ENCODE data around the gene MRPL43. TPM values are rescaled to one million over a fixed set of nuclear protein-coding genes. Genes with fewer than 3 reads are reported as not detected.

The MRPL43 gene
- total and polyA plus RNA-seq, 10 of the 15 experiments (the other 5 are each of a cell fraction or from before 2014, with no cell fraction given): 16.6 to 108 (median 65.1) TPM

DNA sequence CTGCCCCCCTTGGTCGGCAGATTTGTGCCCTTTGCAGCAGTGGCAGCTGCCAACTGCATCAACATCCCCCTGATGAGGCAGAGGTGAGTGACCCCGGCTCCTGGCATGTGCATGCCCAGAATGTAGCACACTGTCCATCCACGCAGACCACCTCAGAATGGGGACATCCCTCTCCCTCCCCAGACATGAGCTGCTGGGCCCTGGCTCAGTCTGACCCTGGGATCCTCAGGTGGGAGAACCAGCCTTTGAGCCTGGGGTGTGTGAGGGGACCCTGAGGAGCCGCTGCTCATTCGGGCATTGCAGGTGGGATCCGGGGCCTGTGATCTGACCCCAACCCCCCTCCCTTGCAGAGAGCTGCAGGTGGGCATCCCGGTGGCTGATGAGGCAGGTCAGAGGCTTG is 49.4 kb upstream of the MRPL43 start:
- ChIA-PET CTCF (interaction anchor here (1.7 kb wide), 1 partner anchor 20 kb away, joined by 3 read pairs; no protein-coding TSS in a partner anchor), POLR2A (interaction anchor here (0.5 kb wide), 1 partner anchor 24 kb away, joined by 3 read pairs; no protein-coding TSS in a partner anchor), SMC1A (ENCODE audit: uncharacterized antibody, unreplicated experiment) (no interaction called here), RAD21 (ENCODE audit: unreplicated experiment) (no interaction called here)
- 41% methylated on average over 7 of the region's 7 CpGs for WGBS (ENCODE audit: insufficient coverage, insufficient replicate concordance, low lambda C conversion rate, missing lambda C conversion rate)
- DNase-seq (ENCODE audit: low read depth, low spot score) (no peak), FAIRE-seq (no peak), ATAC-seq (no peak)
- H3K4me2 ChIP-seq (ENCODE audit: control insufficient read depth, insufficient read depth): no peak overlapping the region
- no peaks in the 10 kb centered on the region for H3K9me3 ChIP-seq (replicated peaks; ENCODE audit: control insufficient read depth, insufficient read depth, low read length)
- intact Hi-C loops (cut with micrococcal nuclease; ENCODE audit: unreplicated experiment) (no loop called here), in situ Hi-C loops (cut with MboI) (loop anchor here (5.0 kb wide), 1 partner anchor 106 kb away; no protein-coding TSS in a partner anchor)
- TF ChIP-seq, protein P1, sequence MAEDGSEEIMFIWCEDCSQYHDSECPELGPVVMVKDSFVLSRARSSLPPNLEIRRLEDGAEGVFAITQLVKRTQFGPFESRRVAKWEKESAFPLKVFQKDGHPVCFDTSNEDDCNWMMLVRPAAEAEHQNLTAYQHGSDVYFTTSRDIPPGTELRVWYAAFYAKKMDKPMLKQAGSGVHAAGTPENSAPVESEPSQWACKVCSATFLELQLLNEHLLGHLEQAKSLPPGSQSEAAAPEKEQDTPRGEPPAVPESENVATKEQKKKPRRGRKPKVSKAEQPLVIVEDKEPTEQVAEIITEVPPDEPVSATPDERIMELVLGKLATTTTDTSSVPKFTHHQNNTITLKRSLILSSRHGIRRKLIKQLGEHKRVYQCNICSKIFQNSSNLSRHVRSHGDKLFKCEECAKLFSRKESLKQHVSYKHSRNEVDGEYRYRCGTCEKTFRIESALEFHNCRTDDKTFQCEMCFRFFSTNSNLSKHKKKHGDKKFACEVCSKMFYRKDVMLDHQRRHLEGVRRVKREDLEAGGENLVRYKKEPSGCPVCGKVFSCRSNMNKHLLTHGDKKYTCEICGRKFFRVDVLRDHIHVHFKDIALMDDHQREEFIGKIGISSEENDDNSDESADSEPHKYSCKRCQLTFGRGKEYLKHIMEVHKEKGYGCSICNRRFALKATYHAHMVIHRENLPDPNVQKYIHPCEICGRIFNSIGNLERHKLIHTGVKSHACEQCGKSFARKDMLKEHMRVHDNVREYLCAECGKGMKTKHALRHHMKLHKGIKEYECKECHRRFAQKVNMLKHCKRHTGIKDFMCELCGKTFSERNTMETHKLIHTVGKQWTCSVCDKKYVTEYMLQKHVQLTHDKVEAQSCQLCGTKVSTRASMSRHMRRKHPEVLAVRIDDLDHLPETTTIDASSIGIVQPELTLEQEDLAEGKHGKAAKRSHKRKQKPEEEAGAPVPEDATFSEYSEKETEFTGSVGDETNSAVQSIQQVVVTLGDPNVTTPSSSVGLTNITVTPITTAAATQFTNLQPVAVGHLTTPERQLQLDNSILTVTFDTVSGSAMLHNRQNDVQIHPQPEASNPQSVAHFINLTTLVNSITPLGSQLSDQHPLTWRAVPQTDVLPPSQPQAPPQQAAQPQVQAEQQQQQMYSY (CRISPR knock-in tag; IDR thresholded peaks at IDR 0.05): no peak
- no peak for TF ChIP-seq TCF3 (IDR thresholded peaks at IDR 0.05; ENCODE audit: borderline replicate concordance, insufficient read depth, low read depth, low read length)
- no peak for TF ChIP-seq SUPT20H (IDR thresholded peaks at IDR 0.05; ENCODE audit: borderline replicate concordance, control insufficient read depth, low read depth, low read length)
- TF ChIP-seq, protein P2, sequence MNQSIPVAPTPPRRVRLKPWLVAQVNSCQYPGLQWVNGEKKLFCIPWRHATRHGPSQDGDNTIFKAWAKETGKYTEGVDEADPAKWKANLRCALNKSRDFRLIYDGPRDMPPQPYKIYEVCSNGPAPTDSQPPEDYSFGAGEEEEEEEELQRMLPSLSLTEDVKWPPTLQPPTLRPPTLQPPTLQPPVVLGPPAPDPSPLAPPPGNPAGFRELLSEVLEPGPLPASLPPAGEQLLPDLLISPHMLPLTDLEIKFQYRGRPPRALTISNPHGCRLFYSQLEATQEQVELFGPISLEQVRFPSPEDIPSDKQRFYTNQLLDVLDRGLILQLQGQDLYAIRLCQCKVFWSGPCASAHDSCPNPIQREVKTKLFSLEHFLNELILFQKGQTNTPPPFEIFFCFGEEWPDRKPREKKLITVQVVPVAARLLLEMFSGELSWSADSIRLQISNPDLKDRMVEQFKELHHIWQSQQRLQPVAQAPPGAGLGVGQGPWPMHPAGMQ (IDR thresholded peaks at IDR 0.05; ENCODE audit: borderline replicate concordance): no peak
- TF ChIP-seq KLF5 (IDR thresholded peaks at IDR 0.05; ENCODE audit: partially characterized antibody): no peak
- no peak for TF ChIP-seq JUND (IDR thresholded peaks at IDR 0.05; ENCODE audit: low read depth, low read length)
- no TSS peak for BruUV-seq (replicated peaks)
- H3K9ac ChIP-seq (ENCODE audit: control insufficient read depth, insufficient read depth, low read length): no peak overlapping the region
- H2AFZ ChIP-seq (ENCODE audit: control insufficient read depth, low read depth, low read length): no peak overlapping the region
- no peak overlapping the region for H3K4me3 ChIP-seq
- no peak overlapping the region for H3K27ac ChIP-seq (ENCODE audit: control insufficient read depth, insufficient read depth)
- H3K27me3 ChIP-seq (replicated peaks in 1 of 2; ENCODE audit: control insufficient read depth in 2 of 2, insufficient read depth in 2 of 2, low read length in 1 of 2): no peaks in the 10 kb centered on the region; a peak in 1 of 4 replicates
- H3K4me1 ChIP-seq (ENCODE audit: control insufficient read depth, insufficient read depth, low read length): peaks cover 12% of the 10 kb centered on the region
- no peaks in the 10 kb centered on the region for H4K20me1 ChIP-seq (ENCODE audit: control insufficient read depth, insufficient read depth)
- no peaks in the 10 kb centered on the region for H3K79me2 ChIP-seq (ENCODE audit: control insufficient read depth, insufficient read depth, low read length)
- no peaks in the 10 kb centered on the region for H3K36me3 ChIP-seq (ENCODE audit: control insufficient read depth in 2 of 2, insufficient read depth in 2 of 2, low read length in 1 of 2)

Data from GM12878 (cell line).